Chondrocyte (in vitro differentiated cells): ENCODE measurements around the gene FILIP1. TPM values are rescaled to one million over a fixed set of nuclear protein-coding genes. Genes with fewer than 3 reads are reported as not detected.

Source experiments
- DNase-seq: peaks from one replicate; pipeline ENCODE4 v3.0.0; 2021; ENCODE audit warnings: mixed read lengths, low spot score
- H3K27ac Mint-ChIP-seq: one replicate; pipeline ENCODE4 v1.8.0; 2021; ENCODE audit warnings: mild to moderate bottlenecking, moderate library complexity, mixed read lengths; ENCODE audit not compliant: unreplicated experiment
- H3K27me3 Mint-ChIP-seq: 2 replicates; pipeline ENCODE4 v1.8.0; 2021; ENCODE audit warnings: low read depth, mixed read lengths
- H3K36me3 Mint-ChIP-seq: 2 replicates; pipeline ENCODE4 v1.8.0; 2021; ENCODE audit warnings: low read depth, mixed read lengths
- H3K4me1 Mint-ChIP-seq: 2 replicates; pipeline ENCODE4 v1.8.0; 2021; ENCODE audit warnings: low read depth, mild to moderate bottlenecking, mixed read lengths
- H3K4me3 Mint-ChIP-seq: one replicate; pipeline ENCODE4 v1.8.0; 2021; ENCODE audit warnings: mild to moderate bottlenecking, moderate library complexity, mixed read lengths; ENCODE audit not compliant: unreplicated experiment
- H3K9me3 Mint-ChIP-seq: 2 replicates; pipeline ENCODE4 v1.8.0; 2021; ENCODE audit warnings: low read depth, mixed read lengths
- total RNA-seq: library from RNA; stranded (reverse); gene quantifications from 3 replicates; pipeline ENCODE4 v1.2.1, GENCODE V29; 2021
- TF ChIP-seq, protein P1 (sequence below): fragments of 200-600 bp; sonication (generic); IDR thresholded peaks from 2 replicates; pipeline ENCODE4 v1.5.0; 2021; ENCODE audit warnings: antibody characterized with exemption, mild to moderate bottlenecking, moderate library complexity

FILIP1 gene
- total RNA-seq, 1 donor from 2014 or later: 7.0 TPM

DNA sequence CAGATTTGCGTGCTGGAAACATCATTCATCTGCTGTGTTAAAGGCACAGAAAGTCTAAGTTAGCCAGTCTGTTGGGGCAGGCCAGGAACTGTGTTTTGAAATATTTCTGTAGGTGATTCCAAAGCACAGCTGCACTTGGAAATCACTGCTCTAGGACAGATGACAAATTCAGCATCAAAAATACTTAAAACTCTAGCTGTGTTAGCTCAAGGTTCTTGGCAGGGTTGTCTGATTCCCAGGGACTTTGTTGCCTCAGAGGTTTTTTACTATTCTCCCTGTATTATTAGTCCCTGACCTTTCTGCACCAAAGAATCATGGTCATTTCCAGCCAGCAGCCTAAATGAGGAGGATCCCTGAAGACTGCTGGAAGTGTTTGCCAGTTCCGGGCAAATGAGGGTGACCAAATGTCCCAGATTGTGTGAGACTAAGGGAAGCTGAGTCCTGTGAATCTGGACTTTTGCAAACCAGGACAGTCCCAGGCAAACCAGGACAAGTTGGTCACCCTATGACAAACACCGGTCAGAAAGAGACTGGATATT lies 124.7 kb downstream of the FILIP1 start:
- Mint-ChIP-seq H3K27me3 (no peaks in the 10 kb centered on the region), H3K4me3 (no peak overlapping the region), H3K4me1 (no peaks in the 10 kb centered on the region), H3K36me3 (no peaks in the 10 kb centered on the region), H3K27ac (no peak overlapping the region), H3K9me3 (no peaks in the 10 kb centered on the region)
- TF ChIP-seq, protein P1, sequence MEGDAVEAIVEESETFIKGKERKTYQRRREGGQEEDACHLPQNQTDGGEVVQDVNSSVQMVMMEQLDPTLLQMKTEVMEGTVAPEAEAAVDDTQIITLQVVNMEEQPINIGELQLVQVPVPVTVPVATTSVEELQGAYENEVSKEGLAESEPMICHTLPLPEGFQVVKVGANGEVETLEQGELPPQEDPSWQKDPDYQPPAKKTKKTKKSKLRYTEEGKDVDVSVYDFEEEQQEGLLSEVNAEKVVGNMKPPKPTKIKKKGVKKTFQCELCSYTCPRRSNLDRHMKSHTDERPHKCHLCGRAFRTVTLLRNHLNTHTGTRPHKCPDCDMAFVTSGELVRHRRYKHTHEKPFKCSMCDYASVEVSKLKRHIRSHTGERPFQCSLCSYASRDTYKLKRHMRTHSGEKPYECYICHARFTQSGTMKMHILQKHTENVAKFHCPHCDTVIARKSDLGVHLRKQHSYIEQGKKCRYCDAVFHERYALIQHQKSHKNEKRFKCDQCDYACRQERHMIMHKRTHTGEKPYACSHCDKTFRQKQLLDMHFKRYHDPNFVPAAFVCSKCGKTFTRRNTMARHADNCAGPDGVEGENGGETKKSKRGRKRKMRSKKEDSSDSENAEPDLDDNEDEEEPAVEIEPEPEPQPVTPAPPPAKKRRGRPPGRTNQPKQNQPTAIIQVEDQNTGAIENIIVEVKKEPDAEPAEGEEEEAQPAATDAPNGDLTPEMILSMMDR: no peak
- no peak for DNase-seq

DNA sequence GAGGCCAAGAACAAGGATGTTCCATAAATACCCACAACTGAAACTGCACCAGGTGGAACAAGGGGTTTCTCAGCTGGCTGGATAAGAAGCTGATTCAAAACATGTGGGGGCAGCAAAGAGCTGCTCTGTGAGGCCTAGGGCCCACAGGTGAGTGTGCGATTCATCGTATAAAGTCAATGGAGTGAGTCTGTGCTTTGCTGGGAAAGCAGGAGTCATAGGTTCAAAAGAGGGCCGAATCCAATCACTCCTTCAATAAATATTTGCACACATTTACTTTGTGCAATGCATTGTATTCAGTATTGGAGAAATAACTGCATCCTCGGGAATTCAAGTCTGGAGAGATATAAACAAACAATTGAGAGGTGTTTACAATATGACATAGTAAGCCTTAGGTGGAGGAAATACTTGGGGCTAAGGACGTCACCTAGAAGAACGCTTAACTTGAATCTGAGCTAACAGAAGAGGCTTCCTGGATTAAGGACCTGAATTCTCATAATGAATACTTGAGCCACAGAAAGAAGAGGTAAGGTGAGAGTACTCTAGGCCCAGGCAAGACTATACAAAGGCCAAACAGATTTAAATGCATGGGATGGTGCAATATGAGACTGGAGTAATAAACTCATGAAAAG lies 125.3 kb downstream of the FILIP1 start:
- no peaks in the 10 kb centered on the region for H3K4me1 Mint-ChIP-seq
- H3K4me3 Mint-ChIP-seq: no peak overlapping the region
- H3K27ac Mint-ChIP-seq: no peak overlapping the region
- H3K9me3 Mint-ChIP-seq: no peaks in the 10 kb centered on the region
- TF ChIP-seq, protein P1: peak; percentile 63
- H3K36me3 Mint-ChIP-seq: no peaks in the 10 kb centered on the region
- no peaks in the 10 kb centered on the region for H3K27me3 Mint-ChIP-seq
- DNase-seq: no peak

DNA sequence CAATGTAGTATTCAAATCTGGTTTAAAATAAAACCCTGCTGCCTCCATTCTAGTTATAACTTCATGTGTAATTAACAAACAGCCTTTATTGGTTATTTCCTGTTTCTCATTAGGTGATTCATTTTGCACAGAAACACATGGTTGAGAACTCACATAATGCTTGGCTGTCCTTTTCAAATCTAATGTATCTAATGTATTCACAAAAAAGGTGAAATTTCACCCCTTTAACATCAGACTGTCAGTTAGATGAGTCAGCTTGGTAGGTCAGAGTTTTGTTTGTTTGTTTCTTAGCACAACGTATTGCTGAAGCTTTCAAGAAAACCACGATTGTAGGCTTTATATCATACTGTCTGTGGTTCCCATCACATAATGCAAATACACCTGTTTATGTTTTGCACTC lies 130.3 kb downstream of the FILIP1 start:
- TF ChIP-seq, protein P1: no peak
- H3K36me3 Mint-ChIP-seq: peaks cover 6% of the 10 kb centered on the region
- H3K27me3 Mint-ChIP-seq: no peaks in the 10 kb centered on the region
- no peaks in the 10 kb centered on the region for H3K9me3 Mint-ChIP-seq
- peaks cover 3% of the 10 kb centered on the region for H3K4me1 Mint-ChIP-seq
- H3K27ac Mint-ChIP-seq: no peak overlapping the region
- no peak overlapping the region for H3K4me3 Mint-ChIP-seq
- no peak for DNase-seq

DNA sequence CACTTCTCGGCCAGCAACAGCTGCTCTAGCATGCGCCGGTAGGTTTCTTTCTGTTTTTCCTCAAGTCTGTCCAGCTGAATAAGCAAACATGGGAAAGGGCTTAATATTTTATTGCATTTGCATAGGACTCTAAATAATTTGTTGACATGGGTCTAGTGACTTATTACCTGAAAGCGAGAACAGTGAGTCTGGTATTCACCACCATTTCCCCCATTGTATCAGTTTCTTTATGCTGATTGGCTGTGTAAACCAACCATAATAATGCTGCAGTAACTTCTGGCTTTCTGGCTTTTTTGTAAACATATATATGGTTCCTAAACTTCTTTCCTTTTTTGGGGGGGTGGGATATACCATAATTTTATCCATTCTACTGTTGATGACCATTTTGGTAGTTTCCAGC lies 140.0 kb downstream of the FILIP1 start:
- Mint-ChIP-seq H3K4me1 (peaks cover 15% of the 10 kb centered on the region), H3K4me3 (no peak overlapping the region), H3K36me3 (peaks cover 3% of the 10 kb centered on the region), H3K27ac (no peak overlapping the region), H3K9me3 (no peaks in the 10 kb centered on the region), H3K27me3 (peaks cover 8% of the 10 kb centered on the region)
- DNase-seq: no peak
- TF ChIP-seq, protein P1: no peak

DNA sequence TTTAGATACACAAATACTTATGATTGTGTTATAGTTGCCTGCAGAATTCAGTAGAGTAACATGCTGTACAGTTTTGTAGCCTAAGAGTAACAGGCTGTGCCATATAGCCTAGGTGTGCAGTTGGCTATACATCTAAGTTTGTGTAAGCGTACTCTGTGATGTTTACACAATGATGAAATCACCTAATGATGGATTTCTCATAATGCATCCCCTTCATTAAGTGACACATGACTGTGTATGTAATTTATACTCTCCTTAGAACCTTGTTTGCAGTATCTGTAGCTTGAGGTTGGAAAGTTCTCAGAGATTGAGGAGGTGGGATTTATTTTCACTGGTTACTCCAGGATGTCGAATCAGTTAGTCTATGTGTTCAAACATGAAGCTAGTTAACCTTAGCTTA lies 142.0 kb downstream of the FILIP1 start:
- no peak for DNase-seq
- no peak overlapping the region for H3K4me3 Mint-ChIP-seq
- no peaks in the 10 kb centered on the region for H3K9me3 Mint-ChIP-seq
- peaks cover 8% of the 10 kb centered on the region for H3K27me3 Mint-ChIP-seq
- H3K36me3 Mint-ChIP-seq: peaks cover 3% of the 10 kb centered on the region
- TF ChIP-seq, protein P1: no peak
- no peak overlapping the region for H3K27ac Mint-ChIP-seq
- peaks cover 34% of the 10 kb centered on the region for H3K4me1 Mint-ChIP-seq
